ENCODE measurements around the gene ZNF174.
A peak's percentile ranks its signal among the peaks of the same experiment; 100 is the strongest.

The ZNF174 gene

DNA sequence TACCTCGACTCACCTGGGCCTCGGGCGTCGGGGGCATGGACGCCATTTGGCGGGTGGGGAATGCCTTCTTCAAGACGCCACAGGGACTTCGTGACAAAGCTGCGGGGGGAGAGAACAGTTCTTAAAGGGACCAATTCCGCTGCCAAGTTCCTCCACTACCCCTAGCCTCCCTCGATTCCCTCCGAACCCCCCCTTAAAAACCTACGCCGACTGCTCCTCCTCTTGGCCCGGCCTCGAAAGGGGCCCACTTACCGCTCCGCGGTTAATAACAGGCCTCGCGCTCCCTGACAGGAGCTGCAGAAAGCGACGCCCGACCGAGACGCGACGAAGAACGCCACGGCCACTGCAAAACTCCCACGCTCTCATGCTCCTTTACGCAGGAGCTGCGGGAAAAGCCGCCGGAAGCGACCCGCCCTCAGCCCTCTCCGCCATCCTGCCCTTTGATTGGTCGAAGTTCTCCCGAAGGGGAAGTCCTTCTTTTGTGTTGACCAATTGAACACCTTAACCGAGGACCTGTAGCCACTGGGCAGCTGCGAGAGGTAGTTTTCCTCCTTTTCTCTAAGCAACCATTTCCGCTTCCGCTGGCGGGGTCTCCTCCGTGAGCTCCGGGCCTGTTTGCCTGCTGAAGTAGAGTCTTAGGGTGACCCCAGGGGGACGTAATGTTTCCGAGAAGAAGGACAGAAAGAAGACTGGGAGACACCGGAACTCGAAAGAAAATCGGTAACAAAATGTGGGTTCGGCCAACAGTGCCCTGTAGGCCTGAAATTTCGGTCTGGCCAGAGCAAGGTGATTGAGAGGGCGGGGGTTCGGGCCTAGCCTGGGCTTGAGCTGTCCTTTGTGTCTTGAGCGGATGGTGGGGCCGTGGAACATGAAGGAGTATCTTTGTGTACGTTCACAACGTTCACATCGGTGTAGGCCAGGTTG, 42.4 kb downstream of the ZNF174 start, which contains the start of the genes NAA60 and ZNF597:
Gene NAA60, plus strand, starts transcription at position 573 of the 924 bp plus-strand sequence. CDS start 32,548 bp downstream, outside the sequence.
Gene ZNF597, minus strand, starts transcription at position 397 of the 924 bp plus-strand sequence. Its CDS starts 351 bp downstream, at position 46.
- Histone ChIP-seq H3K79me2 (ENCODE audit: control insufficient read depth, insufficient read depth, low read length, unreplicated experiment) (peaks cover 36% of the 10 kb centered on the region), H3K27ac (ENCODE audit: low read depth, low read length) (peak within 1 kb of the TSS; percentile 84), H3K27me3 (ENCODE audit: insufficient read depth, low read length) (no peaks in the 10 kb centered on the region), H3K4me3 (ENCODE audit: low read depth, low read length) (peak within 1 kb of the TSS; percentile 87), H3K36me3 (ENCODE audit: insufficient read depth, low read length) (peaks cover 16% of the 10 kb centered on the region), H3K4me1 (ENCODE audit: control insufficient read depth, insufficient read depth, low read length, unreplicated experiment) (peaks cover 6% of the 10 kb centered on the region), H2AFZ (ENCODE audit: low read length, unreplicated experiment) (peak within 1 kb of the TSS; percentile 59)

DNA sequence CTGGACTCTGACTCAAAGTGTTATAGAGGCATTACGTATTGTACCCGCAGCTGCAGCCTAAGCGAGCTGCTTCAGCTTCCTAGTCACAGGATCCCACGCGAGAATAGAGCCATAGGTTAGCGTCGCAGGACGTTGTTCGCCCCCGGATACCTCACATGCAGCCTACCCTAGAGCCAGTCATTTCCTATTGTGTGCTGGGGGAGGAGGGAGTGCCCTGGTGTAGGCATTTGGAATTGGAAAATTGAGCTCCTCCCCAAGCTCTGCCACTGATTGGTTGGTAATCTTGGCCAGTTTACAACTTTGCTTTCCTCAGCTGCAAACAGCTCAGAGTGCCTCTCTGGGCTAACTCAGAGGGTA, 43.0 kb downstream of the ZNF174 start:
- Histone ChIP-seq H3K4me3 (ENCODE audit: low read depth, low read length) (peak overlapping the region; percentile 87), H2AFZ (ENCODE audit: low read length, unreplicated experiment) (peak overlapping the region; percentile 3), H3K79me2 (ENCODE audit: control insufficient read depth, insufficient read depth, low read length, unreplicated experiment) (peaks cover 36% of the 10 kb centered on the region), H3K27ac (ENCODE audit: low read depth, low read length) (peak overlapping the region; percentile 84), H3K4me1 (ENCODE audit: control insufficient read depth, insufficient read depth, low read length, unreplicated experiment) (peaks cover 6% of the 10 kb centered on the region), H3K36me3 (ENCODE audit: insufficient read depth, low read length) (peaks cover 21% of the 10 kb centered on the region), H3K27me3 (ENCODE audit: insufficient read depth, low read length) (no peaks in the 10 kb centered on the region)

DNA sequence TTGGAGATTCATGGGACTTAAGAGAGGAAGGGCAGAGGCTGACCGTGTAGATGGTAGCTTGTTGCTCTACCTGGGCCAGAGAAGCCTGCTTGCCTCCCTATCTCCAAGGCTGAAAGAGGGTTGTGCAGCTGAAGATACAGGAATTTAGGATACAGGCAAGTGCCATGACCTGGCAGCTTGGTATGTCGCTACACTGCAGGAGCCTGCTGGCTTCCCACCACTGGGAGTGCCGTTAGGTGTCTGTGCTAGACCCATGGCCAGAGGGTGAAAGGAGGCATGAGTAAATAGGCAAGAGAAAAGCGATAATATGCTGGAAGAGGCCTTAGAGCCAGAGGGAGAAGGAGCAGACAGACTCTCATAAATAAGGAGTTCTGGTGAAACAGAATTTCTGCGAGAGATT, 53.1 kb downstream of the ZNF174 start:
- no peak overlapping the region for H2AFZ ChIP-seq (ENCODE audit: low read length, unreplicated experiment)
- H3K27me3 ChIP-seq (ENCODE audit: insufficient read depth, low read length): no peaks in the 10 kb centered on the region
- no peak overlapping the region for H3K4me3 ChIP-seq (ENCODE audit: low read depth, low read length)
- H3K27ac ChIP-seq (ENCODE audit: low read depth, low read length): no peak overlapping the region
- peaks cover 15% of the 10 kb centered on the region for H3K79me2 ChIP-seq (ENCODE audit: control insufficient read depth, insufficient read depth, low read length, unreplicated experiment)
- peaks cover 2% of the 10 kb centered on the region for H3K4me1 ChIP-seq (ENCODE audit: control insufficient read depth, insufficient read depth, low read length, unreplicated experiment)
- peaks cover 3% of the 10 kb centered on the region; the same call in 1 of the 2 replicates for H3K36me3 ChIP-seq (ENCODE audit: insufficient read depth, low read length)

DNA sequence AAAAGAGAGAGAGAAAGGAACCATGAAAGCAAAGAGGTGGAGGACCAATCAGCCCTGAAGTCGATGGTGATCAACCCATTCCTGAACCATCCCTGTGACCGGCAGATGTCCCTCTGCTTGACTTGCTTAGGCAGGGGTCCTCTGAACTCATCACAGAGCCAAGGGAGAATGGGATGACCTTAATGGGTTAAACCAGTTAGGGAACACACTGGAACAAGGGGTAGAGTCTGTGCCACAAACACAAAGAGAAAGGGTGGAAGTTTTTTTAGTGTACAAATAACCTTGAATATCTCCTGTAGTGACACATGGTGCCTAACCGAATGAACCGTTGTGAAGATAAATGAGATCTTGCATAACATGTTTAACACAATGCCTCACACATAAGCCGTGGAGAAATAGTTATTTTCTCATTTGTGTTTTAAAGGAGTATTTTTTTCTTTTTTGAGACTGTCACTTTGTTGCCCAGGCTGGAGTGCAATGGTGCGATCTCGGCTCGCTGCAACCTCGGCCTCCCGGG, 53.7 kb downstream of the ZNF174 start:
- H3K27me3 ChIP-seq (ENCODE audit: insufficient read depth, low read length): no peaks in the 10 kb centered on the region
- peaks cover 21% of the 10 kb centered on the region for H3K79me2 ChIP-seq (ENCODE audit: control insufficient read depth, insufficient read depth, low read length, unreplicated experiment)
- H3K27ac ChIP-seq (ENCODE audit: low read depth, low read length): no peak overlapping the region
- H3K4me3 ChIP-seq (ENCODE audit: low read depth, low read length): no peak overlapping the region
- H2AFZ ChIP-seq (ENCODE audit: low read length, unreplicated experiment): no peak overlapping the region
- peaks cover 3% of the 10 kb centered on the region; the same call in 1 of the 2 replicates for H3K36me3 ChIP-seq (ENCODE audit: insufficient read depth, low read length)
- H3K4me1 ChIP-seq (ENCODE audit: control insufficient read depth, insufficient read depth, low read length, unreplicated experiment): peaks cover 8% of the 10 kb centered on the region

DNA sequence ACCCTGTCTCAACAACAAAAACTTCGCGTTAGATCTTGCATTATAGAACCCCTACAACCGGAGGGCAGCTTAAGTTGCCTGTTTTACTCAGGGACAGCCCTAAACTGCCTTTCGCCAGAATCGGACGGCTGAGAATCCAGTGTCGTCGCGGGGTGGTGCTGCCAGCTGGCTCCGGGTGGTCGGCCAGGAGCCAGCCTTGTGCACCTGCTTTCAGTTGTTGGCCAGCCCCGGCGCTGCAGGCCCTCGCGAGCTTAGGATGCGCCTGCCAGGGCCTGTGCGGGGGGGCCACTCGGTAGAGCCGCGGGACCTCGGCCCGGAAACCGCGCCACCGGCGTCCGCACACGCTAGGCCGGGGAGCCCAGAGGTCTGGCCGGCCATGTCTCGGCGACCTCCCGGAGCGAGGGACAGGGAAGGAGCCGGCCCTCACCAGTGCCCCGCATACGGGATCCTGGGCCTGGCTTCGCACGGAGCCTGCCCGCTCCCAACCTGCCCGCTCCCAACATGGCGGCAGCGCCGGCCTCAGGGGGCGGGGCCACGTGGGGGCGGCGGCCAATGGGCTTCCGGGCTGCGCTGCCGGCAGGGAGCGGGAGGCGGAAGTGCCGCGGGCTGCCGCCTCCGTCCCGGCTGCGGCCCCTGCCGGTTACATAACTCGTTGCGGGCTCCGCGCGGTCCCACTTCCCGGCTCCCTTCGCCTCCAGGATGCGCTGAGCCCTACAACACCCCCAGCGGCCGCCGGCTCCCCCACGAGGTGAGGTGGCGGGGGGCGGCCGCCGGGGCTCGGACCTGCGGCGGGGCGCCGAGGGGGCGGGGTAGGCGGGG, 56.6 kb downstream of the ZNF174 start:
- Histone ChIP-seq H3K79me2 (ENCODE audit: control insufficient read depth, insufficient read depth, low read length, unreplicated experiment) (peaks cover 50% of the 10 kb centered on the region), H3K36me3 (ENCODE audit: insufficient read depth, low read length) (no peaks in the 10 kb centered on the region), H2AFZ (ENCODE audit: low read length, unreplicated experiment) (peak overlapping the region; percentile 58), H3K27ac (ENCODE audit: low read depth, low read length) (peak overlapping the region; percentile 77), H3K27me3 (ENCODE audit: insufficient read depth, low read length) (no peaks in the 10 kb centered on the region), H3K4me3 (ENCODE audit: low read depth, low read length) (peak overlapping the region; percentile 91), H3K4me1 (ENCODE audit: control insufficient read depth, insufficient read depth, low read length, unreplicated experiment) (peaks cover 13% of the 10 kb centered on the region)

DNA sequence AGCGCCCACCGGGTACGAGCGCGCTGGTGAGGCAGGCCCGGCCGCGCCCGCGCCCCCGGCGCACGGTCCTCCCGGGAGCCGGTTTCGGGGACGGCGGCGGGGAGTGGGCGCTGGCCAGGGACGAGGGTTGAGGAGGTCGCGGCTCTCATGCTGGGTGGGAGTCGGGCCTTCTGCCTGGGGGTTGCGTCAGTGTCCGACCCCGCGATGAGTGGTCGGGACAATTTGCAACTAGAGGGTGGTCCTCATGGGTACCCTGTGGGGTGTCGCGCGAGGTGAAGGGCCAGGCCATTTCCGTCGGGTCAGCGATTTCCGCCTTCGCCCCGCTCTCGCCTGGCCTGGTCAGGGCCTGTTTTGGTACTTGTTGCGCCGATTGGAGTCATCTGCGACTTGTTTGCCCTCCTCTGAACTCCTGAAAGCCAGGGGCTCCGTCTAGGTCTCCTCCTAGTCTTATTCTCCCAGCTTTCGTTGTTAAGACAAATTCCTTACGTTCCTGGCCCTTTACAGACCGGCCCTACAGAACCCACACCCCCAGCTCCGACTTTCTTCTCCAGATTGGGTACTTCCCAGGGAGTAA, 57.4 kb downstream of the ZNF174 start:
- Histone ChIP-seq H2AFZ (ENCODE audit: low read length, unreplicated experiment) (peak overlapping the region; percentile 58), H3K27me3 (ENCODE audit: insufficient read depth, low read length) (no peaks in the 10 kb centered on the region), H3K36me3 (ENCODE audit: insufficient read depth, low read length) (0 out of 2 replicates have a peak, but pooled peaks cover 4% of the 10 kb centered on the region), H3K4me3 (ENCODE audit: low read depth, low read length) (peak overlapping the region; percentile 91), H3K79me2 (ENCODE audit: control insufficient read depth, insufficient read depth, low read length, unreplicated experiment) (peaks cover 57% of the 10 kb centered on the region), H3K4me1 (ENCODE audit: control insufficient read depth, insufficient read depth, low read length, unreplicated experiment) (peaks cover 13% of the 10 kb centered on the region), H3K27ac (ENCODE audit: low read depth, low read length) (peak overlapping the region; percentile 77)

DNA sequence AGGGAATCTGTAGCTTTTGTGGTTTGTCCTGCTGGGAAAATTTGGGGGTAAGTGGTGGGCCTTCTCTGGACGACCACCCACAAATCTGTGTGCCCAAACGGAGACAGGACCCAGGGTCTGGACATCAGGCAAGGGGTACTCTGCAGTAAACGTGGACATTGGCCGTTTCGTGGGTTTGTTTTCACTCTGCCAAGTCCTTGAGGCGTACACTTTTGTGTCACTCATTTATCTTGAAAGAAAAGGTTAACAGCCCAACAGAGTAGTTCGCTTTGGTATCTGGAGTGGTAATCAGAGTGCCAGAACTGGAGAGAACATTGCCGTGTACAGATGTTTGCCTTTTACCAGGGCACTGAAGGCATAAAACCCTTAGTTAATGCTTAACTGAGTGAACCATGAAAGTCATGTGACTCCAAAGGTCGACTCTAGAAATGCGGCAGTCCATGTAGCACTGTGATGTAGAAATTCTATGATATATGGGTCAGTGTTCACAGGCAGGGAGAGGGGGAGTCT, 57.9 kb downstream of the ZNF174 start:
- Histone ChIP-seq H3K27ac (ENCODE audit: low read depth, low read length) (peak overlapping the region; percentile 77), H3K4me3 (ENCODE audit: low read depth, low read length) (peak overlapping the region; percentile 91), H3K27me3 (ENCODE audit: insufficient read depth, low read length) (no peaks in the 10 kb centered on the region), H3K79me2 (ENCODE audit: control insufficient read depth, insufficient read depth, low read length, unreplicated experiment) (peaks cover 62% of the 10 kb centered on the region), H3K4me1 (ENCODE audit: control insufficient read depth, insufficient read depth, low read length, unreplicated experiment) (peaks cover 13% of the 10 kb centered on the region), H3K36me3 (ENCODE audit: insufficient read depth, low read length) (0 out of 2 replicates have a peak, but pooled peaks cover 4% of the 10 kb centered on the region), H2AFZ (ENCODE audit: low read length, unreplicated experiment) (peak overlapping the region; percentile 58)
